Measurements from ENCODE around the gene CHEK1.
A peak's percentile ranks its signal among the peaks of the same experiment; 100 is the strongest.

CHEK1 gene

DNA sequence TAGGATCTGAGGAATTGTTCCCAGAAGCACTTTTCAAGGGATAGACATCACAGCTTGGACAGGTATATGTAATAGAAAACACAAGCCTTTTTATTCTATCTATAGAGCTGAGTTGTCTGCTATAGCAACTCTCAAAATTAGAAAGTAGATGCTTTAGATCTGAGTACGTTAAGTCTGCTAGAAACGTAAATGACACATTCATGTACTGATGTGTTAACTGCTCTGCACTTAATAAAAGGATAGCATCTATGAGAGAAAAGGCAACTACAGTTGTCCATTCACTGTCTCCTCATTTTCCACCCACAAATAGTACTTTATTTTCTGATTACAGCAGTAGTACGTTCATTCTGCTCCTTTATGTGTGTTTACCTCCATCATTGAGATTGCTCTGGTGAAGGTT lies 38.3 kb upstream of the CHEK1 start:
- H3K4me1 ChIP-seq (ENCODE audit: control insufficient read depth, low read depth, low read length), result peaks cover 2% of the 10 kb centered on the region
- H2BK15ac ChIP-seq (replicated peaks; ENCODE audit: low read depth), result no peak overlapping the region
- H3K36me3 ChIP-seq (ENCODE audit: control insufficient read depth, insufficient read depth, low read length), result peaks cover 1% of the 10 kb centered on the region
- no peak overlapping the region for H3K27ac ChIP-seq (ENCODE audit: low read depth, low read length)
- no peaks in the 10 kb centered on the region for H3K27me3 ChIP-seq (ENCODE audit: insufficient read depth, low read length, poor library complexity)
- WGBS (ENCODE audit: extremely low coverage, insufficient coverage, low lambda C conversion rate), result no CpG with 5 or more reads among the region's 3 CpGs
- no peak overlapping the region for H2BK5ac ChIP-seq (ENCODE audit: low read length)
- no peak overlapping the region for H3K4ac ChIP-seq (ENCODE audit: low read depth, low read length)
- no peak overlapping the region for H3K9ac ChIP-seq (ENCODE audit: low read length)
- H4K8ac ChIP-seq (ENCODE audit: low read depth, low read length), result no peak overlapping the region
- DNase-seq, result no peak
- H2BK120ac ChIP-seq (ENCODE audit: low read depth, low read length), result no peak overlapping the region
- H3K4me2 ChIP-seq (ENCODE audit: low read length), result no peak overlapping the region
- no peak overlapping the region for H3K56ac ChIP-seq (ENCODE audit: low read length)
- H3K18ac ChIP-seq (ENCODE audit: low read length), result no peak overlapping the region
- no peak overlapping the region for H3K23ac ChIP-seq (ENCODE audit: low read length)
- no peak overlapping the region for H2AK5ac ChIP-seq (ENCODE audit: low read length)
- H3K79me2 ChIP-seq (ENCODE audit: control insufficient read depth, insufficient read depth, low read length), result no peaks in the 10 kb centered on the region
- H3K79me1 ChIP-seq (ENCODE audit: low read length), result peaks cover 1% of the 10 kb centered on the region
- no peak overlapping the region for H4K5ac ChIP-seq (ENCODE audit: low read length)
- no peak overlapping the region for H3K4me3 ChIP-seq (ENCODE audit: low read length)

DNA sequence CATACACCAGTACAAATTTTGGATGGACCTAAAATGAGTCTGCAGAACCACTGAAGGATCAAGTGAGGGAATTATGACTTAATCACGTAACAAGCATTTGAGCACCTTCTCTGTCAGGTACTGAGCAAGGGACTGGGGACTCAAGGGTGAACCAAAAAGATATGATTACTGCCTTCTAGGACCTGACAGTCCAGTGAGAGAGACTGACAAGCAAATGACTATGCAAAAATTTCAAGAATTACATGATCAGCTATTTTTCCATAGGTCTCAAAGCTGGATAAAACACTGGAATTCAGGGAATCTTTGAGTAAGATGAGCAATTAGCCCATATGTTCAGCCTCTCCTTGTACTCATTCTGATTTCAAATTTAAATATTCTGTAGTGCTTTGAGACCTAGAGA lies 37.5 kb upstream of the CHEK1 start:
- Histone ChIP-seq H4K8ac (ENCODE audit: low read depth, low read length) (no peak overlapping the region), H3K18ac (ENCODE audit: low read length) (no peak overlapping the region), H3K56ac (ENCODE audit: low read length) (no peak overlapping the region), H3K4me3 (ENCODE audit: low read length) (no peak overlapping the region), H3K4ac (ENCODE audit: low read depth, low read length) (no peak overlapping the region), H3K9ac (ENCODE audit: low read length) (no peak overlapping the region), H3K23ac (ENCODE audit: low read length) (no peak overlapping the region), H3K4me1 (ENCODE audit: control insufficient read depth, low read depth, low read length) (peaks cover 2% of the 10 kb centered on the region), H2BK5ac (ENCODE audit: low read length) (no peak overlapping the region), H2AK5ac (ENCODE audit: low read length) (no peak overlapping the region), H3K27ac (ENCODE audit: low read depth, low read length) (no peak overlapping the region), H3K36me3 (ENCODE audit: control insufficient read depth, insufficient read depth, low read length) (peaks cover 1% of the 10 kb centered on the region), H4K5ac (ENCODE audit: low read length) (no peak overlapping the region), H3K79me2 (ENCODE audit: control insufficient read depth, insufficient read depth, low read length) (no peaks in the 10 kb centered on the region), H2BK120ac (ENCODE audit: low read depth, low read length) (no peak overlapping the region), H3K27me3 (ENCODE audit: insufficient read depth, low read length, poor library complexity) (no peaks in the 10 kb centered on the region), H2BK15ac (replicated peaks; ENCODE audit: low read depth) (no peak overlapping the region), H3K79me1 (ENCODE audit: low read length) (peaks cover 3% of the 10 kb centered on the region), H3K4me2 (ENCODE audit: low read length) (no peak overlapping the region)
- no CpG with 5 or more reads among the region's 1 CpG for WGBS (ENCODE audit: extremely low coverage, insufficient coverage, low lambda C conversion rate)
- no peak for DNase-seq

DNA sequence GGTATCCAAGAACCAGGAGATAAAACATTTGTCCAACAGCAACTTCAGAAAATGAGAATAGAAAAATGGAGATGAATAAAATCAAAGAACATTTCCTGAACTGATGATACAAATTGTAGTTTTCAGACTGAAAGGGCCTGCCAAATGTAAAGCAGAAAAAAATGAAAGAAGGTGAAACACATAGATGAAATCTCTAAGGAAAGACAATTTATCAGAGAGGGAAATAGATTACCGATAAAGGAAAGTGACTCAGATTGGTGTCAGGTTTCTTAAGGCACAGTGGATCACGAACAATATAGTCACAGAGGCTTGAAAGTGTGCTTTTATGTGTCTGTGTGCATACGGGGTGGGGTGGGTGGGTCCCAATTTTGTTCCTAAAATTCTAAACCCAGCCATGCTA lies 36.5 kb upstream of the CHEK1 start:
- Histone ChIP-seq H4K8ac (ENCODE audit: low read depth, low read length) (no peak overlapping the region), H3K23ac (ENCODE audit: low read length) (no peak overlapping the region), H2AK5ac (ENCODE audit: low read length) (no peak overlapping the region), H2BK15ac (replicated peaks; ENCODE audit: low read depth) (no peak overlapping the region), H2BK120ac (ENCODE audit: low read depth, low read length) (no peak overlapping the region), H3K79me1 (ENCODE audit: low read length) (peaks cover 5% of the 10 kb centered on the region), H3K18ac (ENCODE audit: low read length) (no peak overlapping the region), H4K5ac (ENCODE audit: low read length) (no peak overlapping the region), H3K27ac (ENCODE audit: low read depth, low read length) (no peak overlapping the region), H3K79me2 (ENCODE audit: control insufficient read depth, insufficient read depth, low read length) (peaks cover 6% of the 10 kb centered on the region), H3K4me2 (ENCODE audit: low read length) (no peak overlapping the region), H3K36me3 (ENCODE audit: control insufficient read depth, insufficient read depth, low read length) (peaks cover 1% of the 10 kb centered on the region), H3K56ac (ENCODE audit: low read length) (no peak overlapping the region), H3K4me3 (ENCODE audit: low read length) (no peak overlapping the region), H3K4ac (ENCODE audit: low read depth, low read length) (no peak overlapping the region), H3K4me1 (ENCODE audit: control insufficient read depth, low read depth, low read length) (peaks cover 2% of the 10 kb centered on the region), H2BK5ac (ENCODE audit: low read length) (no peak overlapping the region), H3K9ac (ENCODE audit: low read length) (no peak overlapping the region), H3K27me3 (ENCODE audit: insufficient read depth, low read length, poor library complexity) (no peaks in the 10 kb centered on the region)
- DNase-seq, result no peak
- WGBS (ENCODE audit: extremely low coverage, insufficient coverage, low lambda C conversion rate), result no CpG with 5 or more reads among the region's 3 CpGs

DNA sequence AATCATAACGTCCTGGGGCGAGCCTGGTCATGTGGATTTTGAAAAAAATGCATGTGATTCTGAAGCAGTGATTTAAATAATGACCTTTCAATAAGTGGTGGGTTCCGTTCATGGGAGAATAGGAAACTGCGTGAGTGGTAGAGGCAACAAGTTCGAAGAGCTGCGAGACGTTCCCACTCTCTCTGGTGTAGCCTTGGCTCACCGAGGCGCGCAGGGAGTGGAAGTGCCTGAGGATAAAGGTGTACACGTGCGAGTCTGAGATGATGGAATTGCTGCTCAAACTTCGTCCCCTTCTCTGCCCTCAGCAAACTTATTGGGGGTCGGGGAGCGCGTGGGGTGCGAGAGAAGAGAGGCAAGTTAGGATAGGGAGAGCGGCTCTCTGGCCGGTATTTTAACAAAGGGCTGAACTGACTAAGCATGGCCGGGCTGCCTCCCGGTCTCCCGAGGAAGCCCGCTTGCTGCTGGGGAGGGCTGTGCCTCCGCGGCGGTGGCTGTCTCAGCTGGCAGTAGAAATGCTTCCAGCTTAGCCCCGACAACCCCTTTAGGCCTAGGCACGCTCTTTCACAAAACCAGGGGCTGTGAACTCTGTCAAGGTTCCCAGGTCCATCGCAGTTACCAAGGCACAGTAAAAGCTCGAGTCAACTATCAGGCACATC lies 33.2 kb upstream of the CHEK1 start:
- Histone ChIP-seq H2BK15ac (replicated peaks; ENCODE audit: low read depth) (no peak overlapping the region), H3K36me3 (ENCODE audit: control insufficient read depth, insufficient read depth, low read length) (no peaks in the 10 kb centered on the region), H3K18ac (ENCODE audit: low read length) (no peak overlapping the region), H3K9ac (ENCODE audit: low read length) (peak overlapping the region; percentile 96), H3K23ac (ENCODE audit: low read length) (peak overlapping the region; percentile 68), H3K27ac (ENCODE audit: low read depth, low read length) (peak overlapping the region; percentile 13), H3K56ac (ENCODE audit: low read length) (peak overlapping the region; percentile 95), H3K4me1 (ENCODE audit: control insufficient read depth, low read depth, low read length) (peaks cover 2% of the 10 kb centered on the region), H3K27me3 (ENCODE audit: insufficient read depth, low read length, poor library complexity) (no peaks in the 10 kb centered on the region), H3K4ac (ENCODE audit: low read depth, low read length) (peak overlapping the region; percentile 88), H3K4me2 (ENCODE audit: low read length) (peak overlapping the region; percentile 89), H3K4me3 (ENCODE audit: low read length) (peak overlapping the region; percentile 81), H2BK5ac (ENCODE audit: low read length) (peak overlapping the region; percentile 37), H3K79me2 (ENCODE audit: control insufficient read depth, insufficient read depth, low read length) (peaks cover 26% of the 10 kb centered on the region), H4K8ac (ENCODE audit: low read depth, low read length) (no peak overlapping the region), H2AK5ac (ENCODE audit: low read length) (no peak overlapping the region), H3K79me1 (ENCODE audit: low read length) (peaks cover 6% of the 10 kb centered on the region), H4K5ac (ENCODE audit: low read length) (peak overlapping the region; percentile 41), H2BK120ac (ENCODE audit: low read depth, low read length) (no peak overlapping the region)
- no CpG with 5 or more reads among the region's 30 CpGs for WGBS (ENCODE audit: extremely low coverage, insufficient coverage, low lambda C conversion rate)
- DNase-seq, result no peak

DNA sequence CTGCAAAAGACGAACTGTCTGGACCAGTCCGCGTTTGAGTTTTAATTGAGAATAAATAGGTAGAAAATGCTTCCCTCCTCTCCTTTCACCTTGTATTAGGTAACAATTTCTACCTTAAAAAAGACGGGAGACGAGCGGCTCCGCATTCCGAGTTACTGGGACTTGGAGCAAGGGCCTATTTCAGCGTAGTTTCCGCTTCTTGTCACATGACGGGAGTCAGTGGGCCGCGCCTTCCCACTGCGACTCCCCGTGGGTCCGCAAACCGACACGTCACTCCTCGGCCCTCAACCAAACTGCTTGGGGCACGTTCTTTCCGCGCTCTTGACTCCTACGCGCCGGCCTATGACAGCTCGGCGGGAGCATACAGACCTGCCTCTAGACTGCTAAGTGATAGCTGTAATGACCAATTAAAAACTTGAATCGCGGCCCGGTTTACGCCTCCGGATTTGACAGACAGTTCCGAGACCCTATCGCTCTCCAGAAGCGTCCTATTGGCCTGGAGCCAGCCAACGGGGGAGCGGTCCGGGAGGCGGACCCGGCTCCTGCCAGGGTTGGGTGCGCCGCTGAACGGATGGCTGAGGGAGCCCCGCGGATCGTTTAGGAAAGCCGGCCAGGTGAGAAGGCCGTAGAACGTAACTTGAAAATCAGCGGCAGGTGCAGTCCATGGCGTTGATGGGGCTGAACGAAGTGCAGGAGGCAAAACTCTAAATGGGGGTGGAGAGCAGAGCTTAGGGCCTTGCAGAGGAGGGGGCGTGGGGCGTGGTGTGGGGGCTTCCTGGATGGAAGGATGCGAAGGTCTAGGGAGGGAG lies 32.5 kb upstream of the CHEK1 start, which contains the start of gene STT3A:
STT3A (plus strand) TSS at position 548 of the 809 bp plus-strand sequence. CDS start 3,064 bp downstream, outside the sequence.
- H3K36me3 ChIP-seq (ENCODE audit: control insufficient read depth, insufficient read depth, low read length), result no peaks in the 10 kb centered on the region
- H3K4me1 ChIP-seq (ENCODE audit: control insufficient read depth, low read depth, low read length), result peaks cover 2% of the 10 kb centered on the region
- WGBS (ENCODE audit: extremely low coverage, insufficient coverage, low lambda C conversion rate), result no CpG with 5 or more reads among the region's 55 CpGs
- H2BK5ac ChIP-seq (ENCODE audit: low read length), result peak within 1 kb of the TSS; percentile 37
- H3K9ac ChIP-seq (ENCODE audit: low read length), result peak within 1 kb of the TSS; percentile 96
- peak within 1 kb of the TSS; percentile 41 for H4K5ac ChIP-seq (ENCODE audit: low read length)
- peak; percentile 100 for DNase-seq
- H3K27me3 ChIP-seq (ENCODE audit: insufficient read depth, low read length, poor library complexity), result no peaks in the 10 kb centered on the region
- peak within 1 kb of the TSS; percentile 47 for H3K27ac ChIP-seq (ENCODE audit: low read depth, low read length)
- no peak within 1 kb of the TSS for H2AK5ac ChIP-seq (ENCODE audit: low read length)
- peak within 1 kb of the TSS; percentile 88 for H3K4ac ChIP-seq (ENCODE audit: low read depth, low read length)
- H3K79me2 ChIP-seq (ENCODE audit: control insufficient read depth, insufficient read depth, low read length), result peaks cover 28% of the 10 kb centered on the region
- no peak within 1 kb of the TSS for H2BK120ac ChIP-seq (ENCODE audit: low read depth, low read length)
- H3K23ac ChIP-seq (ENCODE audit: low read length), result peak within 1 kb of the TSS; percentile 68
- H3K4me3 ChIP-seq (ENCODE audit: low read length), result peak within 1 kb of the TSS; percentile 86
- peak within 1 kb of the TSS; percentile 30 for H3K18ac ChIP-seq (ENCODE audit: low read length)
- H3K56ac ChIP-seq (ENCODE audit: low read length), result peak within 1 kb of the TSS; percentile 95
- H3K79me1 ChIP-seq (ENCODE audit: low read length), result peaks cover 6% of the 10 kb centered on the region
- peak within 1 kb of the TSS; percentile 89 for H3K4me2 ChIP-seq (ENCODE audit: low read length)
- H4K8ac ChIP-seq (ENCODE audit: low read depth, low read length), result no peak within 1 kb of the TSS
- H2BK15ac ChIP-seq (replicated peaks; ENCODE audit: low read depth), result no peak within 1 kb of the TSS

Data from mesendoderm (in vitro differentiated cells).